Pancreas (tissue), 10 donors: Measurements from ENCODE around the gene BRINP3. TPM values are rescaled to one million over a fixed set of nuclear protein-coding genes. Genes with fewer than 3 reads are reported as not detected.
A peak's percentile ranks its signal among the peaks of the same experiment; 100 is the strongest.

Experiments used
- ATAC-seq, 4 donors: fragments of 200-7000 bp; cut with Tn5 transposase; one replicate each; pipeline versions ENCODE4 v1.8.0 to v1.9.1; 2020; ENCODE audit warnings: mild to moderate bottlenecking in 4 of 4, moderate library complexity in 4 of 4
- DNase-seq, 6 donors: peaks; one replicate each; pipeline ENCODE4 v3.0.0-alpha.2; 2020
- FAIRE-seq: peaks from 2 replicates; lab custom pipeline; 2012; peaks lifted over from hg19 to GRCh38; lab: Jason Lieb, UNC
- H3K27ac ChIP-seq, 4 donors: fragments of 200-600 bp; sonication (generic); 1 replicate in 3 of 4; 2 replicates in 1 of 4; pipeline versions ENCODE4 v1.5.0 to v1.8.0; 2020
- H3K27me3 ChIP-seq, 4 donors: fragments of 200-600 bp; one replicate each; pipeline ENCODE4 v1.8.0; 2021
- H3K36me3 ChIP-seq, 3 donors: fragments of 200-600 bp; sonication (generic) in 1 of 3; one replicate each; pipeline versions ENCODE4 v1.5.0 to v1.8.0; 2020 to 2021
- H3K4me1 ChIP-seq, 3 donors: fragments of 200-600 bp; one replicate each; pipeline ENCODE4 v1.8.0; 2021
- H3K4me3 ChIP-seq, 4 donors: fragments of 200-600 bp; sonication (generic) in 2 of 4; one replicate each; pipeline versions ENCODE4 v1.5.0 to v1.8.0; 2020 to 2021
- H3K9me3 ChIP-seq, 4 donors: fragments of 200-600 bp; one replicate each; pipeline ENCODE4 v1.8.0; 2021
- WGBS, 2 donors: extraction: QIAGEN DNeasy Blood & Tissue Kit; methylation state at CpG; one replicate each; pipeline ENCODE4 v1.1.7; 2013; 5-methylcytosine and 5-hydroxymethylcytosine counted together
- intact Hi-C, 3 donors: fragments of 100-400 bp; cut with DNase I; formaldehyde crosslinking; loops; one replicate each; pipeline versions ENCODE4 v1.11.1 to v1.14.2; 2022
- polyA plus RNA-seq, 2 donors: library from polyadenylated mRNA; stranded (reverse); fragments of 200-250 nt; gene quantifications; one replicate each; pipeline ENCODE4 v1.2.3, GENCODE V29; 2013
- total RNA-seq, 6 donors: library from RNA; stranded (reverse); fragmentation: NEBNext Ultra II Directional in 4 of 6; extraction: Animal tissue kit (Norgen Biotek cat#: 25700) in 4 of 6; gene quantifications; one replicate each; pipeline versions ENCODE4 v1.2.1 to v1.2.4, GENCODE V29; 2021 to 2023
- TF ChIP-seq, protein P1 (sequence below), 4 donors: fragments of 200-600 bp; sonication (generic) in 3 of 4; IDR thresholded peaks; one replicate each; pipeline versions ENCODE4 v1.5.0 to v1.8.0; 2021; ENCODE audit warnings: antibody characterized with exemption in 4 of 4
- donor health status: healthy with polysubstance abuse.
- donor health status: DM: no; HTN: no; CAD: no; lungs with moderate emphysema.
- donor health status: DM: no; HTN: no; CAD: no.
- donor health status: control.
- donor health status: control.
- donor health status: Bipolar disorder and iron deficiency.
- donor health status: DM: yes; HTN: yes; CAD: no.
- donor health status: DM: no; HTN: no; CAD: no.
- donor health status: DM: no; HTN: no; CAD: no.
- donor health status: DM: yes; HTN: yes; CAD: no.

BRINP3 gene
- total and polyA plus RNA-seq, 8 donors: 0.24 to 0.42 TPM; not detected in 6

GRCh38 chr1:190479050-190479397 lies 1.4 kb upstream of the BRINP3 start:
- WGBS, 2 donors: 6 to 8% methylated on average over 4 of the region's 4 CpGs
- no peaks in the 10 kb centered on the region for H3K9me3 ChIP-seq
- intact Hi-C loops: no loop called here

DNA sequence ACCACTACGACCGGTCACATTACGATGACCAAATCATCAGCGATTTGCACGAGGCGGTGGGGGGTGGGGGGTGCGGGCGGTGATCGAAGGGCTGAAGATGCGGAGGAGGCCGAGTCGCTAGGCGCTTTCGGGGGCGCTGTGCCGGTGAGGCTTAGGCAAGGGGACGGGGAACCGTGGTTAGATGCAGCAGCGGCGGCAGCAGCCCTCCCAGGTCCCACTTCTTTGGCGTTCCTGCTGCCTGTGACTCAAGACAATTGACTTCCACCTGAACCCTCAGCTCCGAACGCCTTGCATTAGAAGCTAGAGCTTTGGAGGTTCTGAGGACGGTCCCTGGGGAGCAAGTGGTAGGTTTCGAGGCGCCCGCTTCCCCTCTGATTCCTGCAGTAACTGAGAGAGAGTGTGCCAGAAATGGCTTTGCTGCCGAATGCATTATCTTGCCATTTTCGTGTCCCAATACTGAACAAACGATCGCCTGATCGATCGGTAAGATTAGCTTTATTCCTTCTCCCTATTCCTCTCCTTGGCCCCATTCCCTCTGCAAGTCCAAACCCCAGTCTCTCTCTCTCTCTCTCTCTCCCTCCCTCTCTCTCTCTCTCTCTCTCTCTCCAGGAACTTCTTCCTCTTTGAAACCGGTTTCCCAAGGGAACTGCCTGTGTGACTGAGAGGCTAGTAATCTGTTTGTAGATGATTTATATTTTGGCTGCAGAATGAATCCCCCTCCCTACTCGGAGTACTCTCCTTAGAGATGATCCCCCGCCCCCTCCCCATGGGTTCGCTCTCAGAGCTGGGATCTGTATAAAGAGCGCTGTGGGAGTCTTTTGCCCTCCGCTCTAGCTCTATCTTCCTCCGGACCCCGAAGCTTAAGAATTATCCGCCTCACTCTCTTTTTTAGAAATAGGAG lies 735 bp upstream of the BRINP3 start:
- Histone ChIP-seq H3K4me1 (peaks cover 0 to 9% (median 4%) of the 10 kb centered on the region in 3 donors), H3K9me3 (no peaks in the 10 kb centered on the region), H3K36me3 (no peaks in the 10 kb centered on the region), H3K27ac (no peak overlapping the region), H3K27me3 (peaks cover 6 to 40% (median 13%) of the 10 kb centered on the region in 4 donors), H3K4me3 (peak overlapping the region in 2 of 4 donors; percentile 16 to 36)
- peak in 3 of 6 donors; percentile 17 to 61 (median 53) for DNase-seq
- TF ChIP-seq, protein P1, sequence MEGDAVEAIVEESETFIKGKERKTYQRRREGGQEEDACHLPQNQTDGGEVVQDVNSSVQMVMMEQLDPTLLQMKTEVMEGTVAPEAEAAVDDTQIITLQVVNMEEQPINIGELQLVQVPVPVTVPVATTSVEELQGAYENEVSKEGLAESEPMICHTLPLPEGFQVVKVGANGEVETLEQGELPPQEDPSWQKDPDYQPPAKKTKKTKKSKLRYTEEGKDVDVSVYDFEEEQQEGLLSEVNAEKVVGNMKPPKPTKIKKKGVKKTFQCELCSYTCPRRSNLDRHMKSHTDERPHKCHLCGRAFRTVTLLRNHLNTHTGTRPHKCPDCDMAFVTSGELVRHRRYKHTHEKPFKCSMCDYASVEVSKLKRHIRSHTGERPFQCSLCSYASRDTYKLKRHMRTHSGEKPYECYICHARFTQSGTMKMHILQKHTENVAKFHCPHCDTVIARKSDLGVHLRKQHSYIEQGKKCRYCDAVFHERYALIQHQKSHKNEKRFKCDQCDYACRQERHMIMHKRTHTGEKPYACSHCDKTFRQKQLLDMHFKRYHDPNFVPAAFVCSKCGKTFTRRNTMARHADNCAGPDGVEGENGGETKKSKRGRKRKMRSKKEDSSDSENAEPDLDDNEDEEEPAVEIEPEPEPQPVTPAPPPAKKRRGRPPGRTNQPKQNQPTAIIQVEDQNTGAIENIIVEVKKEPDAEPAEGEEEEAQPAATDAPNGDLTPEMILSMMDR (IDR thresholded peaks at IDR 0.05): no peak
- ATAC-seq: peak; percentile 42 to 71 (median 62)
- 2% methylated on average over 42 of the region's 42 CpGs for WGBS, 2 donors
- intact Hi-C loops: no loop called here
- no peak for FAIRE-seq

More at GRCh38 chr1:190479050-190479397, 1.4 kb upstream of the BRINP3 start:
- no peak overlapping the region for H3K27ac ChIP-seq
- TF ChIP-seq, protein P1 (IDR thresholded peaks at IDR 0.05): no peak
- ATAC-seq: peak in 1 of 4 donors; percentile 33
- H3K4me1 ChIP-seq: peaks cover 0 to 9% (median 4%) of the 10 kb centered on the region in 3 donors
- peaks cover 6 to 40% (median 13%) of the 10 kb centered on the region in 4 donors for H3K27me3 ChIP-seq
- no peaks in the 10 kb centered on the region for H3K36me3 ChIP-seq
- H3K4me3 ChIP-seq: peak overlapping the region in 2 of 4 donors; percentile 16 to 36
- no peak for DNase-seq
- FAIRE-seq: no peak

- Histone ChIP-seq H3K36me3 (no peaks in the 10 kb centered on the region), H3K4me1 (peaks cover 0 to 9% (median 4%) of the 10 kb centered on the region in 3 donors), H3K27me3 (peaks cover 6 to 40% (median 13%) of the 10 kb centered on the region in 4 donors), H3K27ac (no peak overlapping the region), H3K4me3 (no peak overlapping the region), H3K9me3 (no peaks in the 10 kb centered on the region)
- no peak for ATAC-seq
- no peak for FAIRE-seq
- intact Hi-C loops: no loop called here
- TF ChIP-seq, protein P1 (IDR thresholded peaks at IDR 0.05): no peak
- WGBS, 2 donors: 29 to 48% methylated on average over 5 of the region's 5 CpGs
- DNase-seq: no peak
These were observed 858 bp downstream of the BRINP3 start for GRCh38 chr1:190476806-190477205.

GRCh38 chr1:190476321-190476720 lies 1.3 kb downstream of the BRINP3 start:
- H3K4me1 ChIP-seq: peaks cover 0 to 9% (median 4%) of the 10 kb centered on the region in 3 donors
- intact Hi-C loops: no loop called here
- no peak for FAIRE-seq
- TF ChIP-seq, protein P1 (IDR thresholded peaks at IDR 0.05): no peak
- 26 to 28% methylated on average over 5 of the region's 5 CpGs for WGBS, 2 donors
- no peak for DNase-seq
- H3K9me3 ChIP-seq: no peaks in the 10 kb centered on the region
- no peak overlapping the region for H3K4me3 ChIP-seq
- H3K27ac ChIP-seq: no peak overlapping the region
- H3K36me3 ChIP-seq: no peaks in the 10 kb centered on the region
- no peak for ATAC-seq
- H3K27me3 ChIP-seq: peaks cover 6 to 36% (median 13%) of the 10 kb centered on the region in 4 donors
